ENCODE results near the gene FBXL20.

The FBXL20 gene

GRCh38 chr17:39450051-39450450, 48.6 kb upstream of the FBXL20 start:
- ChIA-PET CTCF (interaction anchor here (0.9 kb wide), 1 partner anchor 210 kb away, joined by 3 read pairs; no protein-coding TSS in a partner anchor), POLR2A (interaction anchor here (0.6 to 6.0 kb wide), 2 partner anchors 11 to 29 kb away, joined by 3 to 131 read pairs; partner anchors contain the start of gene CDK12)
- TF ChIP-seq ZBTB11 (tag by site-specific recombination; conservative IDR thresholded peaks at IDR 0.05; ENCODE audit: low read depth) (no peak), ZNF600 (tag by site-specific recombination; IDR thresholded peaks at IDR 0.05) (peak; percentile 45; the same call in 1 of the 2 replicates), SP7 (tag by site-specific recombination; IDR thresholded peaks at IDR 0.05) (no peak), ZNF211 (tag by site-specific recombination; IDR thresholded peaks at IDR 0.05; ENCODE audit: low read depth) (no peak), ZFP41 (tag by site-specific recombination; IDR thresholded peaks at IDR 0.05; ENCODE audit: borderline replicate concordance) (no peak), PRDM6 (tag by site-specific recombination; IDR thresholded peaks at IDR 0.05) (peak; percentile 45; the same call in 1 of the 2 replicates), ZBTB20 (tag by site-specific recombination; IDR thresholded peaks at IDR 0.05) (no peak), GLIS1 (tag by site-specific recombination; IDR thresholded peaks at IDR 0.05) (peak; percentile 42), ZNF792 (tag by site-specific recombination; IDR thresholded peaks at IDR 0.05) (no peak)
- TF ChIP-seq, protein P1, sequence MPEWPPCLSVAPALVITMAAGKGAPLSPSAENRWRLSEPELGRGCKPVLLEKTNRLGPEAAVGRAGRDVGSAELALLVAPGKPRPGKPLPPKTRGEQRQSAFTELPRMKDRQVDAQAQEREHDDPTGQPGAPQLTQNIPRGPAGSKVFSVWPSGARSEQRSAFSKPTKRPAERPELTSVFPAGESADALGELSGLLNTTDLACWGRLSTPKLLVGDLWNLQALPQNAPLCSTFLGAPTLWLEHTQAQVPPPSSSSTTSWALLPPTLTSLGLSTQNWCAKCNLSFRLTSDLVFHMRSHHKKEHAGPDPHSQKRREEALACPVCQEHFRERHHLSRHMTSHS (tag by site-specific recombination; IDR thresholded peaks at IDR 0.05), result no peak
- Histone ChIP-seq H3K9me3 (ENCODE audit: control insufficient read depth, insufficient read depth, low read depth, low read length) (no peaks in the 10 kb centered on the region), H3K27ac (ENCODE audit: extremely low read depth, low read depth, low read length) (peak overlapping the region; percentile 83), H3K36me3 (ENCODE audit: control insufficient read depth in 2 of 2, insufficient read depth in 1 of 2, low read length in 2 of 2) (peaks cover 35 to 43% of the 10 kb centered on the region in 2 experiments), H3K4me3 (ENCODE audit: low read depth, low read length) (peak overlapping the region; percentile 84), H3K4me1 (ENCODE audit: control insufficient read depth, insufficient read depth, low read length) (no peaks in the 10 kb centered on the region)

- ChIA-PET POLR2A (interaction anchor here (0.6 to 6.0 kb wide), 2 partner anchors 14 to 18 kb away, joined by 3 to 131 read pairs; partner anchors contain the start of gene CDK12), CTCF (interaction anchor here (0.6 kb wide), 3 partner anchors 26 to 653 kb away, joined by 3 to 5 read pairs (median 3); no protein-coding TSS in a partner anchor)
- H3K4me3 ChIP-seq (ENCODE audit: low read depth, low read length), result no peak overlapping the region
- peaks cover 57 to 67% of the 10 kb centered on the region in 2 experiments for H3K36me3 ChIP-seq (ENCODE audit: control insufficient read depth in 2 of 2, insufficient read depth in 1 of 2, low read length in 2 of 2)
- H3K4me1 ChIP-seq (ENCODE audit: control insufficient read depth, insufficient read depth, low read length), result no peaks in the 10 kb centered on the region
- TF ChIP-seq ZNF366 (tag by site-specific recombination; conservative IDR thresholded peaks at IDR 0.05) (no peak), ZNF621 (tag by site-specific recombination; IDR thresholded peaks at IDR 0.05) (no peak)
- no peak overlapping the region for H3K27ac ChIP-seq (ENCODE audit: extremely low read depth, low read depth, low read length)
- no peaks in the 10 kb centered on the region for H3K9me3 ChIP-seq (ENCODE audit: control insufficient read depth, insufficient read depth, low read depth, low read length)
Measured at GRCh38 chr17:39447561-39447960, 46.1 kb upstream of the FBXL20 start.

- Histone ChIP-seq H3K4me1 (ENCODE audit: control insufficient read depth, insufficient read depth, low read length) (no peaks in the 10 kb centered on the region), H3K4me3 (ENCODE audit: low read depth, low read length) (no peak overlapping the region), H3K27ac (ENCODE audit: extremely low read depth, low read depth, low read length) (no peak overlapping the region), H3K9me3 (ENCODE audit: control insufficient read depth, insufficient read depth, low read depth, low read length) (no peaks in the 10 kb centered on the region), H3K36me3 (ENCODE audit: control insufficient read depth in 2 of 2, insufficient read depth in 1 of 2, low read length in 2 of 2) (peaks cover 91 to 99% of the 10 kb centered on the region in 2 experiments)
- CTCF ChIA-PET, result interaction anchor here (0.7 kb wide), 1 partner anchor 257 kb away, joined by 6 read pairs; the partner anchor contains the start of gene ERBB2
- POLR2A ChIA-PET, result no interaction called here
- no peak for TF ChIP-seq CTCF (tag by site-specific recombination; IDR thresholded peaks at IDR 0.05)
- TF ChIP-seq ZNF138 (tag by site-specific recombination; IDR thresholded peaks at IDR 0.05; ENCODE audit: borderline replicate concordance), result no peak
- TF ChIP-seq ZNF157 (tag by site-specific recombination; IDR thresholded peaks at IDR 0.05), result no peak
- TF ChIP-seq EGR2 (tag by site-specific recombination; IDR thresholded peaks at IDR 0.05; ENCODE audit: low read depth), result no peak
- TF ChIP-seq GLI4 (tag by site-specific recombination; IDR thresholded peaks at IDR 0.05), result no peak
- TF ChIP-seq ZNF223 (tag by site-specific recombination; IDR thresholded peaks at IDR 0.05), result no peak
- no peak for TF ChIP-seq RBAK (tag by site-specific recombination; IDR thresholded peaks at IDR 0.05)
- TF ChIP-seq ZNF335 (tag by site-specific recombination; conservative IDR thresholded peaks at IDR 0.05), result no peak
- no peak for TF ChIP-seq ZNF2 (tag by site-specific recombination; IDR thresholded peaks at IDR 0.05)
- no peak for TF ChIP-seq ZNF658 (tag by site-specific recombination; IDR thresholded peaks at IDR 0.05)
- TF ChIP-seq ZNF776 (tag by site-specific recombination; IDR thresholded peaks at IDR 0.05; ENCODE audit: borderline replicate concordance), result no peak
- no peak for TF ChIP-seq ZNF140 (tag by site-specific recombination; IDR thresholded peaks at IDR 0.05)
Measured at GRCh38 chr17:39443326-39443725, 41.9 kb upstream of the FBXL20 start.

Data from HEK293 (cell line).